Right atrium auricular region (tissue), 2 donors: ENCODE data around the gene TMEM95. TPM values are rescaled to one million over a fixed set of nuclear protein-coding genes. Genes with fewer than 3 reads are reported as not detected.
A peak's percentile ranks its signal among the peaks of the same experiment; 100 is the strongest.

Source experiments
- DNase-seq: peaks from one replicate; pipeline ENCODE4 v3.0.0-alpha.2; 2019; ENCODE audit warnings: low spot score
- H3K27ac ChIP-seq, 2 donors: fragments of 200-600 bp; sonication (generic); 1 replicate in 1 of 2; 2 replicates in 1 of 2; pipeline ENCODE4 v1.5.1; 2016 to 2019
- H3K27me3 ChIP-seq, 2 donors: fragments of 200-600 bp; sonication (generic); one replicate each; pipeline versions ENCODE4 v1.5.1 to v1.6.0; 2017 to 2019
- H3K36me3 ChIP-seq: fragments of 200-600 bp; sonication (generic); one replicate; pipeline ENCODE4 v1.5.1; 2016
- H3K4me1 ChIP-seq, 2 donors: fragments of 200-600 bp; sonication (generic); one replicate each; pipeline versions ENCODE4 v1.5.1 to v1.6.0; 2017 to 2019
- H3K4me3 ChIP-seq, 2 donors: fragments of 200-600 bp; sonication (generic); 1 replicate in 1 of 2; 2 replicates in 1 of 2; pipeline ENCODE4 v1.5.1; 2017 to 2019; ENCODE audit warnings: mild to moderate bottlenecking in 1 of 2, moderate library complexity in 1 of 2
- H3K9me3 ChIP-seq, 2 donors: fragments of 200-600 bp; sonication (generic); one replicate each; pipeline ENCODE4 v1.5.1; 2019
- total RNA-seq, 2 donors: library from RNA; depleted of rRNA; stranded (reverse); fragments of >200 nt; gene quantifications; one replicate each; pipeline ENCODE4 v1.1.0, GENCODE V29; 2016
- TF ChIP-seq, protein P1 (sequence below), 2 donors: fragments of 200-600 bp; sonication (generic); IDR thresholded peaks; one replicate each; pipeline ENCODE4 v1.5.1; 2019; ENCODE audit warnings: antibody characterized with exemption in 2 of 2

The TMEM95 gene
- total RNA-seq, 2 donors from 2014 or later = not detected

DNA sequence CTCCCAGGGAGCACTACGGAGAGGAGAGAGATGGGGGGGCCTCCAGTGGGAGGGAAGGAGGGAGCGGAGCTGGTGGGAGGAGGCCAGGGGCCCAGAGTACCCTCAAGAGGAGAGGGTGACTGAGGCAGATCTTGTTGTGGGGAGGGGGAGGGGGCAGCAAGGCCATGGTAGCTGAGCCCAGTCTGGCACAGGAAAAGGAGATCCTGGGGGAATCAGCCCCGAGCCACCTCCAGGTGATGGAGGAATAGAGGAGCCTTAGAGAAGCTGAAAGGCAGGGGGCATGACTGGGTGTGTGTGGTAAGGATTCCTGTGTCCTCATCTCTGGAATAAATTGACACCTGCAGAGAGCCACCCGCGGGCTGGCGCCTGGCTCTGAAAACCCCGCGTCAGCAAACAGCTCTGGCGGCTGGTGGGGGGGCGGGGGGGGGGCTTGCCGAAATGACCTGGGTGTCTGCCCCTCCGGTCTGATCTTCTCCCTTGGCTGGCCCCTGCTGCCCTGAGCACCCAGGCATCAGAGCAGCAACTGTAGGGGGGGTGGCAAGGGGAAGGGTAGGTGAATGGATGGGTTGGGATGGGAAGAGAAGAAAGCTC lies 51.4 kb downstream of the TMEM95 start:
- no peaks in the 10 kb centered on the region for H3K27me3 ChIP-seq
- no peak for DNase-seq
- H3K4me3 ChIP-seq = no peak overlapping the region
- H3K36me3 ChIP-seq = no peaks in the 10 kb centered on the region
- H3K4me1 ChIP-seq = peaks cover 0 to 27% of the 10 kb centered on the region in 2 donors
- TF ChIP-seq, protein P1, sequence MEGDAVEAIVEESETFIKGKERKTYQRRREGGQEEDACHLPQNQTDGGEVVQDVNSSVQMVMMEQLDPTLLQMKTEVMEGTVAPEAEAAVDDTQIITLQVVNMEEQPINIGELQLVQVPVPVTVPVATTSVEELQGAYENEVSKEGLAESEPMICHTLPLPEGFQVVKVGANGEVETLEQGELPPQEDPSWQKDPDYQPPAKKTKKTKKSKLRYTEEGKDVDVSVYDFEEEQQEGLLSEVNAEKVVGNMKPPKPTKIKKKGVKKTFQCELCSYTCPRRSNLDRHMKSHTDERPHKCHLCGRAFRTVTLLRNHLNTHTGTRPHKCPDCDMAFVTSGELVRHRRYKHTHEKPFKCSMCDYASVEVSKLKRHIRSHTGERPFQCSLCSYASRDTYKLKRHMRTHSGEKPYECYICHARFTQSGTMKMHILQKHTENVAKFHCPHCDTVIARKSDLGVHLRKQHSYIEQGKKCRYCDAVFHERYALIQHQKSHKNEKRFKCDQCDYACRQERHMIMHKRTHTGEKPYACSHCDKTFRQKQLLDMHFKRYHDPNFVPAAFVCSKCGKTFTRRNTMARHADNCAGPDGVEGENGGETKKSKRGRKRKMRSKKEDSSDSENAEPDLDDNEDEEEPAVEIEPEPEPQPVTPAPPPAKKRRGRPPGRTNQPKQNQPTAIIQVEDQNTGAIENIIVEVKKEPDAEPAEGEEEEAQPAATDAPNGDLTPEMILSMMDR (IDR thresholded peaks at IDR 0.05) = no peak
- H3K9me3 ChIP-seq = no peaks in the 10 kb centered on the region
- H3K27ac ChIP-seq = peak overlapping the region; percentile 91 to 94

Other genes starting within 250 kb of the TMEM95 start
- under 1 TPM in 1 of 2 donors, not detected in 1; 0.33 TPM for gene ASGR2, start 240.3 kb upstream of the TMEM95 start, total RNA-seq
- gene ASGR1, start 175.8 kb upstream of the TMEM95 start, total RNA-seq = 1 to 10 TPM in 1 of 2 donors, not detected in 1; 1.6 TPM
- gene DLG4, start 135.3 kb upstream of the TMEM95 start, total RNA-seq = 10 to 100 TPM; 15.1 to 33.4 TPM
- gene ACADVL, start 135.2 kb upstream of the TMEM95 start, total RNA-seq = 100 to 1,000 TPM; 695 to 758 TPM
- 10 to 100 TPM; 18.1 to 19.9 TPM for gene DVL2, start 120.6 kb upstream of the TMEM95 start, total RNA-seq
- 10 to 100 TPM in 1 of 2 donors, 1 to 10 TPM in 1; 10.0 to 22.4 TPM for gene PHF23, start 115.7 kb upstream of the TMEM95 start, total RNA-seq
- 100 to 1,000 TPM; 226 to 469 TPM for gene GABARAP, start 112.7 kb upstream of the TMEM95 start, total RNA-seq
- 10 to 100 TPM; 55.0 to 77.2 TPM for gene CTDNEP1, start 103.4 kb upstream of the TMEM95 start, total RNA-seq
- 10 to 100 TPM; 28.1 to 70.7 TPM for gene ELP5, start 102.9 kb upstream of the TMEM95 start, total RNA-seq
- 1 to 10 TPM in 1 of 2 donors, not detected in 1; 2.3 TPM for gene CLDN7, start 92.7 kb upstream of the TMEM95 start, total RNA-seq
- gene SLC2A4, start 73.4 kb upstream of the TMEM95 start, total RNA-seq = 100 to 1,000 TPM in 1 of 2 donors, 10 to 100 TPM in 1; 70.3 to 151 TPM
- gene YBX2, start 60.5 kb upstream of the TMEM95 start, total RNA-seq = 1 to 10 TPM; 2.9 to 3.0 TPM
- gene EIF5A, start 47.5 kb upstream of the TMEM95 start, total RNA-seq = 100 to 1,000 TPM; 131 to 164 TPM
- gene GPS2, start 39.8 kb upstream of the TMEM95 start, total RNA-seq = 10 to 100 TPM; 80.4 to 97.0 TPM
- gene NEURL4, start 25.8 kb upstream of the TMEM95 start, total RNA-seq = 10 to 100 TPM in 1 of 2 donors, 1 to 10 TPM in 1; 9.5 to 12.8 TPM
- 1 to 10 TPM; 5.1 to 6.7 TPM for gene ACAP1, start 18.6 kb upstream of the TMEM95 start, total RNA-seq
- 1 to 10 TPM; 4.2 to 6.9 TPM for gene KCTD11, start 3.0 kb upstream of the TMEM95 start, total RNA-seq
- gene TNK1, start 25.9 kb downstream of the TMEM95 start, total RNA-seq = 1 to 10 TPM; 4.1 to 4.8 TPM
- 10 to 100 TPM; 17.2 to 21.6 TPM for gene PLSCR3, start 39.4 kb downstream of the TMEM95 start, total RNA-seq
- gene TMEM256, start 48.9 kb downstream of the TMEM95 start, total RNA-seq = 10 to 100 TPM; 43.4 to 64.8 TPM
- 10 to 100 TPM in 1 of 2 donors, 1 to 10 TPM in 1; 6.3 to 12.2 TPM for gene NLGN2, start 52.7 kb downstream of the TMEM95 start, total RNA-seq
- not detected for gene SPEM1, start 65.2 kb downstream of the TMEM95 start, total RNA-seq
- not detected for gene SPEM2, start 70.5 kb downstream of the TMEM95 start, total RNA-seq
- not detected for gene SPEM3, start 73.7 kb downstream of the TMEM95 start, total RNA-seq
- gene TMEM102, start 80.3 kb downstream of the TMEM95 start, total RNA-seq = 1 to 10 TPM; 3.7 to 5.6 TPM
- 10 to 100 TPM; 18.6 to 20.9 TPM for gene FGF11, start 84.4 kb downstream of the TMEM95 start, total RNA-seq
- 10 to 100 TPM; 15.8 to 19.0 TPM for gene CHRNB1, start 89.9 kb downstream of the TMEM95 start, total RNA-seq
- 10 to 100 TPM; 50.5 to 67.3 TPM for gene ZBTB4, start 124.5 kb downstream of the TMEM95 start, total RNA-seq
- gene SLC35G6, start 126.3 kb downstream of the TMEM95 start, total RNA-seq = not detected
- gene POLR2A, start 129.2 kb downstream of the TMEM95 start, total RNA-seq = 10 to 100 TPM; 28.4 to 41.2 TPM
- 10 to 100 TPM; 39.6 to 50.2 TPM for gene TNFSF12, start 193.9 kb downstream of the TMEM95 start, total RNA-seq
- gene TNFSF13, start 203.6 kb downstream of the TMEM95 start, total RNA-seq = 10 to 100 TPM; 11.0 to 16.9 TPM
- gene SENP3, start 206.8 kb downstream of the TMEM95 start, total RNA-seq = 10 to 100 TPM; 45.9 to 56.1 TPM
- 10 to 100 TPM; 16.2 to 54.2 TPM for gene CD68, start 224.5 kb downstream of the TMEM95 start, total RNA-seq
- 10 to 100 TPM; 55.4 to 81.1 TPM for gene MPDU1, start 228.7 kb downstream of the TMEM95 start, total RNA-seq
- 10 to 100 TPM in 1 of 2 donors, 1 to 10 TPM in 1; 5.6 to 11.5 TPM for gene SOX15, start 234.9 kb downstream of the TMEM95 start, total RNA-seq